Activated T-cell treated with anti-CD3 and anti-CD28 coated beads for 1 hour (primary cell): ENCODE results near the gene RNLS.
"Not testable (repeated sequence)": the region's sequence is repeated elsewhere in the genome, so short reads cannot be mapped to it uniquely, and the experiment has no call there.

Experiments
- DNase-seq: peaks from one replicate; pipeline ENCODE4 v3.0.0-alpha.2; 2020; ENCODE audit warnings: low read depth

Gene RNLS

GRCh38 chr10:88343761-88344484, 239.2 kb downstream of the RNLS start:
- no peak for DNase-seq

GRCh38 chr10:88342733-88343310, 240.3 kb downstream of the RNLS start:
- DNase-seq = no peak

GRCh38 chr10:88337134-88337533, 246.0 kb downstream of the RNLS start:
- no peak for DNase-seq

GRCh38 chr10:88336334-88336733, 246.8 kb downstream of the RNLS start:
- DNase-seq = no peak

- DNase-seq = no peak
Measured at GRCh38 chr10:88333248-88333630, 249.9 kb downstream of the RNLS start.

GRCh38 chr10:88332503-88333247, 250.4 kb downstream of the RNLS start:
- no peak for DNase-seq

GRCh38 chr10:88330174-88330573, 252.9 kb downstream of the RNLS start:
- no peak for DNase-seq

- DNase-seq = no peak
Measured at GRCh38 chr10:88322324-88323063, 260.6 kb downstream of the RNLS start.

- DNase-seq = no peak
Measured at GRCh38 chr10:88319960-88320517, 263.1 kb downstream of the RNLS start.

GRCh38 chr10:88318803-88319202, 264.3 kb downstream of the RNLS start:
- no peak for DNase-seq

- no peak for DNase-seq
Measured at GRCh38 chr10:88317099-88317498, 266.0 kb downstream of the RNLS start.

- DNase-seq = no peak
Measured at GRCh38 chr10:88316292-88316861, 266.7 kb downstream of the RNLS start.

GRCh38 chr10:88315755-88316154, 267.4 kb downstream of the RNLS start:
- no peak for DNase-seq

GRCh38 chr10:88314362-88314761, 268.8 kb downstream of the RNLS start:
- DNase-seq = no peak

- no peak for DNase-seq
Measured at GRCh38 chr10:88313878-88314277, 269.2 kb downstream of the RNLS start.

GRCh38 chr10:88312855-88313254, 270.3 kb downstream of the RNLS start:
- no peak for DNase-seq

- DNase-seq = no peak
Measured at GRCh38 chr10:88311264-88311663, 271.9 kb downstream of the RNLS start.

- DNase-seq = no peak
Measured at GRCh38 chr10:88309365-88309764, 273.8 kb downstream of the RNLS start.

GRCh38 chr10:88308361-88308760, 274.8 kb downstream of the RNLS start:
- not testable (repeated sequence) for DNase-seq

GRCh38 chr10:88299787-88300186, 283.3 kb downstream of the RNLS start:
- no peak for DNase-seq

- no peak for DNase-seq
Measured at GRCh38 chr10:88297103-88297502, 286.0 kb downstream of the RNLS start.
